ENCODE measurements around the gene PSPC1. TPM values are rescaled to one million over a fixed set of nuclear protein-coding genes. Genes with fewer than 3 reads are reported as not detected.
"Not testable (repeated sequence)": the region's sequence is repeated elsewhere in the genome, so short reads cannot be mapped to it uniquely, and the experiment has no call there.

Gene PSPC1
- polyA plus RNA-seq, 1 experiment = 42.9 TPM

DNA sequence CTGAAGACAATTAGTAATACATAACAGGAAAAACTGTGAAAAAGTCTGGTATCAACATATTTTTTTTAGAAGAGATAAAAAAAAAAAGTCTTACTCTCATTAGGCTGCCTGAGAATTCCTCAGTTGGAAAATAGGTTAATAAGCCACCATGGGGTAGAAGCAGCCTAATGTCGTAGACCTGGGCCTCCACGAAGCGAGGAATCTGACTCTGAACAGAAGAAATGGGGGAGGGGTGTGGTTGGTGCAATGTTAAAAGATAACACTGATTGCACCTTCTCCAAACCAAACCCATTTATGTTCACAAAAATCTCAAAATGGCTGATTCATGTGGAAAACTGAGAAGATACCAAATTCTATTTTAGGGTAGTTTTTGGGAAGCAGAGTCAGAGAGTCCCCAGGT lies 86.9 kb downstream of the PSPC1 start:
- no peak overlapping the region for H3K4me3 ChIP-seq (ENCODE audit: low read depth, low read length)
- no peak overlapping the region for H3K27ac ChIP-seq (ENCODE audit: low read depth, low read length)
- H3K27me3 ChIP-seq (ENCODE audit: control insufficient read depth, insufficient read depth, low read length) = no peaks in the 10 kb centered on the region
- POLR2A ChIA-PET = no interaction called here
- no peak for DNase-seq (ENCODE audit: low read depth, low spot score)
- CTCF ChIA-PET = no interaction called here
- TF ChIP-seq, protein P1, sequence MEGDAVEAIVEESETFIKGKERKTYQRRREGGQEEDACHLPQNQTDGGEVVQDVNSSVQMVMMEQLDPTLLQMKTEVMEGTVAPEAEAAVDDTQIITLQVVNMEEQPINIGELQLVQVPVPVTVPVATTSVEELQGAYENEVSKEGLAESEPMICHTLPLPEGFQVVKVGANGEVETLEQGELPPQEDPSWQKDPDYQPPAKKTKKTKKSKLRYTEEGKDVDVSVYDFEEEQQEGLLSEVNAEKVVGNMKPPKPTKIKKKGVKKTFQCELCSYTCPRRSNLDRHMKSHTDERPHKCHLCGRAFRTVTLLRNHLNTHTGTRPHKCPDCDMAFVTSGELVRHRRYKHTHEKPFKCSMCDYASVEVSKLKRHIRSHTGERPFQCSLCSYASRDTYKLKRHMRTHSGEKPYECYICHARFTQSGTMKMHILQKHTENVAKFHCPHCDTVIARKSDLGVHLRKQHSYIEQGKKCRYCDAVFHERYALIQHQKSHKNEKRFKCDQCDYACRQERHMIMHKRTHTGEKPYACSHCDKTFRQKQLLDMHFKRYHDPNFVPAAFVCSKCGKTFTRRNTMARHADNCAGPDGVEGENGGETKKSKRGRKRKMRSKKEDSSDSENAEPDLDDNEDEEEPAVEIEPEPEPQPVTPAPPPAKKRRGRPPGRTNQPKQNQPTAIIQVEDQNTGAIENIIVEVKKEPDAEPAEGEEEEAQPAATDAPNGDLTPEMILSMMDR (IDR thresholded peaks at IDR 0.05; ENCODE audit: low read depth, low read length) = no peak
- H3K9me3 ChIP-seq (ENCODE audit: control insufficient read depth, insufficient read depth, low read length) = no peaks in the 10 kb centered on the region

DNA sequence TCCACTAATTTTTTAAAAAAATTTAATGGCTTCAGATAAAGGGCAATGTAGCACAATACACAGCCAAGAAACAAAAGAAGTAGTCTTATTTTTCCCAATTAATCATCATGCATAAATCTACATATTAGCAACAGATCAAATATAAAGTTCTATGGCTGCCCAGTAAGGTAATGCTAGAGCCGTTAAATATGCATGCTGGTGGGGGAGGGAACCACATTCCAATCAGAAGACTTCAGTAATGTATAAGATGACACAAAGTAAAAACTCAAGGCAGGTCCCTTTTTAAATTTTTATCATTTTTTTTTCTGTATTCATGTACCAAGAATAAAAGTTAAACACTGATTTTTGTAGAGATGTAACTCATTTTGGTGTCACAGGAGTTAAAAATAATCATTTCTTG lies 87.3 kb downstream of the PSPC1 start:
- POLR2A ChIA-PET = no interaction called here
- H3K4me3 ChIP-seq (ENCODE audit: low read depth, low read length) = no peak overlapping the region
- H3K27me3 ChIP-seq (ENCODE audit: control insufficient read depth, insufficient read depth, low read length) = no peaks in the 10 kb centered on the region
- CTCF ChIA-PET = no interaction called here
- no peaks in the 10 kb centered on the region for H3K9me3 ChIP-seq (ENCODE audit: control insufficient read depth, insufficient read depth, low read length)
- TF ChIP-seq, protein P1 (IDR thresholded peaks at IDR 0.05; ENCODE audit: low read depth, low read length) = no peak
- no peak overlapping the region for H3K27ac ChIP-seq (ENCODE audit: low read depth, low read length)
- no peak for DNase-seq (ENCODE audit: low read depth, low spot score)

DNA sequence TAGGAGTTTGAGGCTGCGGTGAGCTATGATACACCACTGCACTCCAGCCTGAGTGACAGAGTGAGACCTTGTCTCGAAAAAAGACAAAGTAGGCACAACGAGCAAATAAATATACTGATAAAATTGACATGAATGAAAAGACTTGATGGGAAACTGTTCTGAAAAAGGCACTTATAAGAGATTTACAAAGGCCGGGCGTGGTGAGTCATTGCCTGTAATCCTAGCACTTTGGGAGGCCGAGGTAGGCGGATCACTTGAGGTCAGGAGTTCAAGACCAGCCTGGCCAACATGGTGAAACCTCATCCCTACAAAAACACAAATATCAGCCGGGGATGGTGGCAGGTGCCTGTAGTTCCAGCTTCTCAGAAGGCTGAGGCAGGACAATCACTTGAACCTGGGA lies 91.3 kb downstream of the PSPC1 start:
- H3K27me3 ChIP-seq (ENCODE audit: control insufficient read depth, insufficient read depth, low read length); H3K9me3 ChIP-seq (ENCODE audit: control insufficient read depth, insufficient read depth, low read length); H3K27ac ChIP-seq (ENCODE audit: low read depth, low read length); POLR2A ChIA-PET; DNase-seq (ENCODE audit: low read depth, low spot score); H3K4me3 ChIP-seq (ENCODE audit: low read depth, low read length); CTCF ChIA-PET: not testable (repeated sequence)

DNA sequence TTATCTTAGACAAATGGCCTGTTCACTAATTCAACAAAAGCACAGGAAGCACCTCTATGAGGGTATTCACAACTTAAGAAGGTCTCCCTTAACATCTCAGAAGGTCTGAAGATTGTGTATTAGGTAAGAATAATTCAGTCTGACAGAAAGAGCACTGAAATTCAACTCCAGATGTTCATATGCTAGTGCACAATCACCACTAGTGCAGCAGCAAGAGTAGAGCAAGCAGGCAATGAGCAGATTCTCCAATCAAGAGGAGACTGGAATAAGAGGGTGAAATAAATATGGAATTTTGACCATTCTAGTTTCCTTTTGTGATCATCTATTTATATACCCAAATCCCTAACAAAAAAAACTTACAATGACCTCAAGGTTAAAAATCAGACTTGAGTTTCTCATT lies 97.3 kb downstream of the PSPC1 start:
- POLR2A ChIA-PET = interaction anchor here (0.5 to 0.6 kb wide), 2 partner anchors 44 to 47 kb away, joined by 3 read pairs; no protein-coding TSS in a partner anchor
- H3K27ac ChIP-seq (ENCODE audit: low read depth, low read length) = no peak overlapping the region
- H3K9me3 ChIP-seq (ENCODE audit: control insufficient read depth, insufficient read depth, low read length) = no peaks in the 10 kb centered on the region
- no peak for DNase-seq (ENCODE audit: low read depth, low spot score)
- CTCF ChIA-PET = no interaction called here
- no peak overlapping the region for H3K4me3 ChIP-seq (ENCODE audit: low read depth, low read length)
- H3K27me3 ChIP-seq (ENCODE audit: control insufficient read depth, insufficient read depth, low read length) = no peaks in the 10 kb centered on the region
- TF ChIP-seq, protein P1 (IDR thresholded peaks at IDR 0.05; ENCODE audit: low read depth, low read length) = no peak

DNA sequence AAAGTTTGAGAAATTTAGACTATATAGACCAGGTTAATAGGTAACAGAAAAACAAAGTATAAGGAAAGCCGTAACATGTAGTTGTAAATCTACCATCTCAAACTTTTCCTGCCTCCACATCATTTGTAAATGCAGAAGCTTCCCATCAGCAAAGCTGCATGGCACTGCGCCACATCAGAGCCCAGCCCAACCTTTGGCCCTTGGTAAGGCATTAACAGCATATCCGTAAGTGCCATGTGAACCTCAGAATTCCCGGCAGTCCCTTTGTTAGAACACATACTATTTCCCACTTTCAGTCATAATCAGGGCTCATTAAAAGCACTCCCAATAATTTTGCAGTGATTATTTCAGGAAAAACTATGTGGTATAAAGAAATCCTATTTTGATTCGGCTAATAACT lies 97.7 kb downstream of the PSPC1 start:
- H3K4me3 ChIP-seq (ENCODE audit: low read depth, low read length) = no peak overlapping the region
- H3K9me3 ChIP-seq (ENCODE audit: control insufficient read depth, insufficient read depth, low read length) = no peaks in the 10 kb centered on the region
- TF ChIP-seq, protein P1 (IDR thresholded peaks at IDR 0.05; ENCODE audit: low read depth, low read length) = no peak
- ChIA-PET CTCF (no interaction called here), POLR2A (no interaction called here)
- no peaks in the 10 kb centered on the region for H3K27me3 ChIP-seq (ENCODE audit: control insufficient read depth, insufficient read depth, low read length)
- no peak overlapping the region for H3K27ac ChIP-seq (ENCODE audit: low read depth, low read length)
- no peak for DNase-seq (ENCODE audit: low read depth, low spot score)

DNA sequence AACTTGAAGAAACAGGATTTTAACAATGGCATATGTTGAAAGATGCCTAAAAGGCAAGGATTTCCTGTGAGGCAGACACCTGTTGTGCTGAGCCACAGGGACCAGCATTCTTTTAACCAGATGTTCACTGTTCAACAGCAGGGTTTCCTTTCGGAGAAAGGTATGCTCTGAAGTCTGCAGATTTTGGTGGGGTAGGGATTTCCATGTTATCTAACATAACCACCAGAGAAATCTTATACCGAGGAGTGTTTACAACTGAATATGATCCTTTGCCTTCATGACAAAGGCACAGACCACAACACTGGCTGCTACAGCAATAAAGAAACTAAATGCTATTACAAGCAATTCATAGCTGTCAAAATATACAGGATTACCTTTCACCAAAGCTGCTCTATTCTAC lies 101.2 kb downstream of the PSPC1 start:
- no peak overlapping the region for H3K4me3 ChIP-seq (ENCODE audit: low read depth, low read length)
- H3K9me3 ChIP-seq (ENCODE audit: control insufficient read depth, insufficient read depth, low read length) = no peaks in the 10 kb centered on the region
- no peak overlapping the region for H3K27ac ChIP-seq (ENCODE audit: low read depth, low read length)
- ChIA-PET POLR2A (no interaction called here), CTCF (no interaction called here)
- TF ChIP-seq, protein P1 (IDR thresholded peaks at IDR 0.05; ENCODE audit: low read depth, low read length) = no peak
- no peak for DNase-seq (ENCODE audit: low read depth, low spot score)
- no peaks in the 10 kb centered on the region for H3K27me3 ChIP-seq (ENCODE audit: control insufficient read depth, insufficient read depth, low read length)
